GM10266 (cell line): ENCODE measurements around the gene MCM7.

Experiments used
- DNase-seq: peaks from one replicate; pipeline ENCODE4 v3.0.0; 2012; ENCODE audit errors: extremely low spot score
- CTCF ChIP-seq: IDR thresholded peaks from 2 replicates; pipeline ENCODE4 v1.5.1; 2012; ENCODE audit warnings: mild to moderate bottlenecking, low read depth; ENCODE audit not compliant: control insufficient read depth, insufficient read depth; ENCODE audit errors: missing control alignments

MCM7 gene

GRCh38 chr7:100093925-100094486 is 7.2 kb downstream of the MCM7 start:
- TF ChIP-seq CTCF = no peak
- no peak for DNase-seq

- no peak for TF ChIP-seq CTCF
- no peak for DNase-seq
These were observed 7.7 kb downstream of the MCM7 start for GRCh38 chr7:100093498-100093897.

- TF ChIP-seq CTCF = no peak
- DNase-seq = no peak
These were observed 8.1 kb downstream of the MCM7 start for GRCh38 chr7:100093054-100093453.

- no peak for DNase-seq
These were observed 9.6 kb downstream of the MCM7 start for GRCh38 chr7:100091411-100092181.

GRCh38 chr7:100090527-100091410 is 10.4 kb downstream of the MCM7 start:
- TF ChIP-seq CTCF = no peak
- DNase-seq = no peak

More at GRCh38 chr7:100091411-100092181, 9.6 kb downstream of the MCM7 start:
- TF ChIP-seq CTCF = no peak

GRCh38 chr7:100089458-100090196 is 11.6 kb downstream of the MCM7 start:
- no peak for DNase-seq
- TF ChIP-seq CTCF = no peak
